ENCODE results near the gene ANKRD6. TPM values are rescaled to one million over a fixed set of nuclear protein-coding genes. Genes with fewer than 3 reads are reported as not detected.

Gene ANKRD6
- total and polyA plus RNA-seq, 8 donors: 6.3 to 14.7 (median 9.6) TPM

DNA sequence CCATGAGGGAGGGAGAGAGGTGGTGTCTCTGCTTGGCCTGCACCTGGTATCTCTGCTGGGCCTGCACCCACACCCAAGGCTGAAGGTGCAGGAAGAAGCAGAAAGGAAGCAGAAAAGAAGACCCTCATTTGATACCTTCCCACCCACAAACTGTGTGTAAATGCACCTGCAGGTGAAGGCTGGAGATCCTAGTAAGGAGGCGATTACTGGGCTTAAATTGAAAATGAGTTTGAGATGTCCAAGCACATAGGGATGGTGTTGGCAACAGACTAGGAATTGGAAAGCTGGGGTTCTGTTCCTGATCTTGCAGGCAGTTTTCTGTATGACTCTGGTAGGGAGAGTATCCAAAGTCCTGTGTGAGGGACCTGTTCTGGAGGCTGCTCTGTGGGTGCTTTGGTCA, 130.9 kb downstream of the ANKRD6 start:
- Histone ChIP-seq H3K4me3 (no peak overlapping the region), H3K27ac (no peak overlapping the region), H3K27me3 (no peaks in the 10 kb centered on the region), H3K4me1 (no peaks in the 10 kb centered on the region), H3K9me3 (no peaks in the 10 kb centered on the region), H3K36me3 (no peaks in the 10 kb centered on the region)
- intact Hi-C loops (cut with DNase I): no loop called here
- 97 to 100% methylated on average over 1 of the region's 1 CpG for WGBS, 2 donors
- TF ChIP-seq, protein P1, sequence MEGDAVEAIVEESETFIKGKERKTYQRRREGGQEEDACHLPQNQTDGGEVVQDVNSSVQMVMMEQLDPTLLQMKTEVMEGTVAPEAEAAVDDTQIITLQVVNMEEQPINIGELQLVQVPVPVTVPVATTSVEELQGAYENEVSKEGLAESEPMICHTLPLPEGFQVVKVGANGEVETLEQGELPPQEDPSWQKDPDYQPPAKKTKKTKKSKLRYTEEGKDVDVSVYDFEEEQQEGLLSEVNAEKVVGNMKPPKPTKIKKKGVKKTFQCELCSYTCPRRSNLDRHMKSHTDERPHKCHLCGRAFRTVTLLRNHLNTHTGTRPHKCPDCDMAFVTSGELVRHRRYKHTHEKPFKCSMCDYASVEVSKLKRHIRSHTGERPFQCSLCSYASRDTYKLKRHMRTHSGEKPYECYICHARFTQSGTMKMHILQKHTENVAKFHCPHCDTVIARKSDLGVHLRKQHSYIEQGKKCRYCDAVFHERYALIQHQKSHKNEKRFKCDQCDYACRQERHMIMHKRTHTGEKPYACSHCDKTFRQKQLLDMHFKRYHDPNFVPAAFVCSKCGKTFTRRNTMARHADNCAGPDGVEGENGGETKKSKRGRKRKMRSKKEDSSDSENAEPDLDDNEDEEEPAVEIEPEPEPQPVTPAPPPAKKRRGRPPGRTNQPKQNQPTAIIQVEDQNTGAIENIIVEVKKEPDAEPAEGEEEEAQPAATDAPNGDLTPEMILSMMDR (IDR thresholded peaks at IDR 0.05): no peak
- ATAC-seq (no peak), DNase-seq (no peak), FAIRE-seq (no peak)

DNA sequence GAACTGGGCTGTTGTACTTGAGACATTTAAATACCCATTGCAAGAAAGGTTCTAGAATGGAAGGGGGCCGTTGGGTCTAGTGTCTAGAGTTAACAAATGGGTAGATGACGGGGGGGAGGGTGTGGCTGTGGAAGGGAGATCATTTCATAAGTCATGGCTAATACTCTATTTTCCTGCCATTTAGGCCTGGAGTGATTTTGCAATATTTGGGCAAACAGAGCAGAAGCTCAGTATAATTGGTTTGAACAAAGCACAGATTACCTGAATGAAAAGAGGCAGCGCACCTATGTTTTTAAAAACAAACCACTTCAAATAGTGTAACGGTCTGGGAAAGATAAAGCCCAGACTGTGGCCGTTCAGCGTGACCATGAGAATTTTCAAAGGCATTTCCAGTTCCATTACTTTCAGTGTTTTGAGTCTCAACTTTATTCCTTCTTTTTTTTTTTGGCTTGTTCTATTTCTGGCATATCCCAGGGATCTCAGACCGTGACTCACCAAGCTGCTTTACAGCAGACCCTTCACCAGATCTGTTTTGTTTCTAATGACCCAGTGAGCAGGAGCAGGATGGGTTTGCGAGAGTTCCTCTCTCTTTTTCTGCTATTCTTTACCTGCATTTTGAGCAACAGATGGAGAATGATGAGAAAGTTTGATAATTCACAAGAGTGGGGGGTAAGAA, 131.9 kb downstream of the ANKRD6 start:
- TF ChIP-seq, protein P1 (IDR thresholded peaks at IDR 0.05): no peak
- no peak for FAIRE-seq

DNA sequence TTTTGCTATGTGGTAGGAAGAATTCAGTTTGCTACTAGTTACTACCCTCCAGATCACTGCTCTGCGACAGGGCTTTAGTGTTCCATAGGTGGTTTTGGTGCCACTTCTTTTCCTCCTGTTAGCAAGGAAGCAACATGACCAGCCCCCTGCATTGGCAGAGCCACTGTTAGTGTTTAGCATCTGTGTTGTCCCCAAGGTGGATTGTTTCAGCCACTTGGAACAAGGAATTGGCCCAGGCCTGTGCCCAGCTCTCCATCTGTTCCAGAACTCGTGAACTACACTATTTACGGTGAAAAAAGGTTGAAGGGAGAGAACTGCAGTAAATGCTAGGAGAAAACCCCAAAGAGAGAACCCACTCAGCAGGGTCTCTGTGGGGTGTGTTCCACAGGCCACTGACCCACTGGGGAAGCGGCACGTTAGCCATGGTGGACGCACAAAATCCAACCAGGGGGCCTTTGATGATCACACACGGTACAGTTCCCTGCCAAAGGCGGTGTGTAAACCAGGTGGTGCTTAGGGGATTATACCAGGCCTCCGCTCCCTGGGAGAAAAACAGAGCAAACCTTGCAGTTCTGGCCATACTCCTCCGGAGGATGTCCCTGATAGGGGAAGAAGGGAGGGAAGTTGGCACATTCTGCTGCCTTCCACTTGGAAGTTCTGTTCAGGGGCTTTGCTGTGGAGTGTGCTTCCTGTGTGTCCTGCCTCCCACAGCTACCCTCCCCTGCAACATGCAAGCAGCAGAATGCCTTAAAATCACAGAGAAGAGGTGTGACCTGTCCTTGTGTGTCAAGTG, 133.3 kb downstream of the ANKRD6 start:
- no peaks in the 10 kb centered on the region for H3K36me3 ChIP-seq
- FAIRE-seq (no peak), DNase-seq (no peak), ATAC-seq (no peak)
- no peaks in the 10 kb centered on the region for H3K9me3 ChIP-seq
- 91 to 96% methylated on average over 10 of the region's 10 CpGs for WGBS, 2 donors
- TF ChIP-seq, protein P1 (IDR thresholded peaks at IDR 0.05): no peak
- intact Hi-C loops (cut with DNase I): no loop called here
- H3K4me1 ChIP-seq: no peaks in the 10 kb centered on the region
- no peaks in the 10 kb centered on the region for H3K27me3 ChIP-seq
- no peak overlapping the region for H3K27ac ChIP-seq
- no peak overlapping the region for H3K4me3 ChIP-seq

More for the DNA sequence above, 131.9 kb downstream of the ANKRD6 start:
- H3K27me3 ChIP-seq: no peaks in the 10 kb centered on the region
- DNase-seq: no peak
- peak in 3 of 4 donors; percentile 26 to 47 (median 40) for ATAC-seq
- H3K4me3 ChIP-seq: no peak overlapping the region
- no peak overlapping the region for H3K27ac ChIP-seq
- H3K4me1 ChIP-seq: no peaks in the 10 kb centered on the region
- intact Hi-C loops (cut with DNase I): no loop called here
- no peaks in the 10 kb centered on the region for H3K36me3 ChIP-seq
- no peaks in the 10 kb centered on the region for H3K9me3 ChIP-seq
- WGBS, 2 donors: 74 to 75% methylated on average over 8 of the region's 8 CpGs

DNA sequence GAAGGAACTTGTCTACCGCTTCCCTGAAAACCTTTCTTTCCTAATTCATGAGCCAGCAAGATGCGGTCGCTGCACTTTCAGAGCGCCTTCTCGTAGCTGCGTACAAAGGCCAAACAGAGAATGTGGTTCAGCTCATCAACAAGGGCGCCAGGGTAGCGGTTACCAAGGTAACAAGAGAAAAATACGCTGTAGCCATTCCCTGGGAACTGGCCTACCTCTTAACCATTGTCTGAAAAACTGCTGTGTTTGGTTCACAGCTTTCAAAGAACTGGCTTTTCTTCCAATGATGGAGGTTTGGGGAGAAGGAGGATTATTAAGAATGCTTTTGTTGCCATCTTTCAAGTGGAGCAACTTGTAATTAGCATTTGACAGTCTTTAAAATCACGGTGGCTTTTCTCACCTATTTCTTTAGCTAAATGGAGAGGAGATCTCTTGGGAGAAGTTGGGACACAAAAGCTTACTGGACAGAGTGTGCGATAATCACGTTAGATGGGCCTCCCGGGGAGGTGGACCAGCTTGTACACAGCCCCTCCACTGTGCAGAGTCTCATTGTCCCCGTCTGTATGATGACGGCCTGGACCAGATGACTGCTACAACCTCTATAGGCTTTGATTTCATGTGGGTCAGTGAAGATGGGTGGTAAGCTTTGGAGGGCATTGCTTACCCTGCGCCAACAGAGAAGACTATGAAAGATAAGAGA, 134.1 kb downstream of the ANKRD6 start:
- Histone ChIP-seq H3K9me3 (no peaks in the 10 kb centered on the region), H3K4me3 (no peak overlapping the region), H3K4me1 (no peaks in the 10 kb centered on the region), H3K36me3 (no peaks in the 10 kb centered on the region), H3K27ac (no peak overlapping the region), H3K27me3 (no peaks in the 10 kb centered on the region)
- DNase-seq: no peak
- intact Hi-C loops (cut with DNase I): no loop called here
- TF ChIP-seq, protein P1 (IDR thresholded peaks at IDR 0.05): no peak
- no peak for FAIRE-seq
- WGBS, 2 donors: 93 to 94% methylated on average over 16 of the region's 16 CpGs
- ATAC-seq: no peak
